Trophoblast cell (in vitro differentiated cells and primary cell): ENCODE results near the gene SFXN5.

ENCODE experiments used
- DNase-seq, 2 donors: peaks; one replicate each; pipeline ENCODE4 v3.0.0-alpha.2; 2016
- H2AFZ ChIP-seq: 2 replicates; pipeline ENCODE4 v1.6.1; 2013; ENCODE audit warnings: low read length, moderate library complexity, mild to moderate bottlenecking; ENCODE audit not compliant: insufficient read depth, poor library complexity
- H2AK5ac ChIP-seq: 2 replicates; pipeline ENCODE4 v1.6.1; 2013; ENCODE audit warnings: mild to moderate bottlenecking, low read length
- H2BK120ac ChIP-seq: 2 replicates; pipeline ENCODE4 v1.6.1; 2013; ENCODE audit warnings: low read length, mild to moderate bottlenecking, moderate library complexity; ENCODE audit not compliant: insufficient read depth, poor library complexity
- H2BK12ac ChIP-seq: 2 replicates; pipeline ENCODE4 v1.6.1; 2013; ENCODE audit warnings: mild to moderate bottlenecking, low read length, moderate library complexity
- H2BK5ac ChIP-seq: 2 replicates; pipeline ENCODE4 v1.6.1; 2013; ENCODE audit warnings: low read length, low read depth, moderate library complexity, mild to moderate bottlenecking; ENCODE audit not compliant: poor library complexity
- H3K14ac ChIP-seq: 2 replicates; pipeline ENCODE4 v1.6.1; 2013; ENCODE audit warnings: mild to moderate bottlenecking, low read length
- H3K18ac ChIP-seq: 2 replicates; pipeline ENCODE4 v1.6.1; 2013; ENCODE audit warnings: mild to moderate bottlenecking, low read length
- H3K23ac ChIP-seq: 2 replicates; pipeline ENCODE4 v1.6.1; 2013; ENCODE audit warnings: low read length
- H3K27ac ChIP-seq: 2 replicates; pipeline ENCODE4 v1.5.1; 2013; ENCODE audit warnings: low read depth, mild to moderate bottlenecking, inconsistent platforms, low read length, moderate library complexity
- H3K27me3 ChIP-seq: 2 replicates; pipeline ENCODE4 v1.6.1; 2013; ENCODE audit warnings: inconsistent platforms, mild to moderate bottlenecking, low read length, moderate library complexity; ENCODE audit not compliant: insufficient read depth
- H3K36me3 ChIP-seq, 2 experiments: 1 replicate in 1 of 2; 2 replicates in 1 of 2; pipeline ENCODE4 v1.6.1; 2013; ENCODE audit warnings: low read length in 2 of 2, mild to moderate bottlenecking in 2 of 2, moderate library complexity in 1 of 2; ENCODE audit not compliant: insufficient read depth in 2 of 2, control insufficient read depth in 1 of 2
- H3K4ac ChIP-seq: 2 replicates; pipeline ENCODE4 v1.6.1; 2013; ENCODE audit warnings: low read depth, mild to moderate bottlenecking, low read length, moderate library complexity
- H3K4me1 ChIP-seq, 2 experiments: 1 replicate in 1 of 2; 2 replicates in 1 of 2; pipeline ENCODE4 v1.6.1; 2013; ENCODE audit warnings: low read length in 2 of 2, mild to moderate bottlenecking in 2 of 2, moderate library complexity in 1 of 2; ENCODE audit not compliant: insufficient read depth in 2 of 2, control insufficient read depth in 1 of 2
- H3K4me2 ChIP-seq: 2 replicates; pipeline ENCODE4 v1.6.1; 2013; ENCODE audit warnings: inconsistent platforms, mild to moderate bottlenecking, low read length, moderate library complexity
- H3K4me3 ChIP-seq: 2 replicates; pipeline ENCODE4 v1.5.1; 2013; ENCODE audit warnings: mild to moderate bottlenecking, low read depth, low read length, inconsistent platforms
- H3K79me1 ChIP-seq: one replicate; pipeline ENCODE4 v1.6.1; 2013; ENCODE audit warnings: low read length
- H3K79me2 ChIP-seq: 2 replicates; pipeline ENCODE4 v1.6.1; 2013; ENCODE audit warnings: low read length, mild to moderate bottlenecking; ENCODE audit not compliant: control insufficient read depth, insufficient read depth, poor library complexity
- H3K9ac ChIP-seq: 2 replicates; pipeline ENCODE4 v1.6.1; 2013; ENCODE audit warnings: mild to moderate bottlenecking, low read length
- H3K9me3 ChIP-seq: 2 replicates; pipeline ENCODE4 v1.6.1; 2013; ENCODE audit warnings: low read depth, mild to moderate bottlenecking, control low read depth, inconsistent platforms, low read length; ENCODE audit not compliant: insufficient read depth
- H4K12ac ChIP-seq: 2 replicates; pipeline ENCODE4 v1.6.1; 2013; ENCODE audit warnings: low read depth, mild to moderate bottlenecking, low read length, moderate library complexity
- H4K8ac ChIP-seq: 2 replicates; pipeline ENCODE4 v1.6.1; 2013; ENCODE audit warnings: low read depth, mild to moderate bottlenecking, low read length, moderate library complexity
- H4K91ac ChIP-seq: one replicate; pipeline ENCODE4 v1.6.1; 2013; ENCODE audit warnings: low read depth, mild to moderate bottlenecking, low read length, moderate library complexity
- WGBS: extraction: QIAGEN DNeasy Blood & Tissue Kit; methylation state at CpG from one replicate; pipeline ENCODE4 v1.1.7; 2013; ENCODE audit warnings: missing lambda C conversion rate; ENCODE audit not compliant: insufficient read length, insufficient coverage; ENCODE audit errors: extremely low coverage; 5-methylcytosine and 5-hydroxymethylcytosine counted together

The SFXN5 gene

DNA sequence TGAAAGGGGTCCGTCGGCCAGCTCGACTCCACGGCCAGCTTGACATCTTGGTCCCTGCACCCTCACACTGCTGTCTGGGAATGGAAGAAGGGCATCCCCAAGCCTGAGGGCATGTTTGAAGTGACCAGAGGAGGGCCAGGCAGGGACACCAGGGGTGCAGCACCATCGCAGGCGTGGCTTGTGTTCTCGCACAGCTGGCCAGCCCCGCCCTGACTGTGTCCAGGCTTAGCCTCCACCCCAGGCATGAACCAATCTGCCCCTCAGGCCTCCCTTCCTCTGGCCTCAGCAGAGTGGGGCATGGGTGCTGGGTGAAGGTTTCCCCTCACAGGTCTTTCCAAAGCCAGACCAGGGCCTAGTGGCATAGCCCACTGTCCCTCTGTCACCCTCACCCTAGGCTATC lies 129.2 kb downstream of the SFXN5 start:
- Histone ChIP-seq H2BK120ac (no peak overlapping the region), H3K14ac (no peak overlapping the region), H2AFZ (no peak overlapping the region), H3K36me3 (peaks cover 0 to 2% of the 10 kb centered on the region in 2 experiments), H3K4me2 (no peak overlapping the region), H3K4ac (no peak overlapping the region), H3K27ac (no peak overlapping the region), H3K4me1 (peaks cover 4% of the 10 kb centered on the region in 2 experiments), H2BK5ac (no peak overlapping the region), H2BK12ac (no peak overlapping the region), H3K27me3 (no peaks in the 10 kb centered on the region), H4K91ac (no peak overlapping the region), H3K9me3 (peaks cover 2% of the 10 kb centered on the region), H4K12ac (no peak overlapping the region), H2AK5ac (no peak overlapping the region), H3K18ac (no peak overlapping the region), H3K4me3 (no peak overlapping the region), H4K8ac (no peak overlapping the region), H3K79me1 (no peaks in the 10 kb centered on the region), H3K79me2 (no peaks in the 10 kb centered on the region), H3K9ac (peak overlapping the region; percentile 14), H3K23ac (no peak overlapping the region)
- DNase-seq = no peak
- no CpG with 5 or more reads among the region's 8 CpGs for WGBS

DNA sequence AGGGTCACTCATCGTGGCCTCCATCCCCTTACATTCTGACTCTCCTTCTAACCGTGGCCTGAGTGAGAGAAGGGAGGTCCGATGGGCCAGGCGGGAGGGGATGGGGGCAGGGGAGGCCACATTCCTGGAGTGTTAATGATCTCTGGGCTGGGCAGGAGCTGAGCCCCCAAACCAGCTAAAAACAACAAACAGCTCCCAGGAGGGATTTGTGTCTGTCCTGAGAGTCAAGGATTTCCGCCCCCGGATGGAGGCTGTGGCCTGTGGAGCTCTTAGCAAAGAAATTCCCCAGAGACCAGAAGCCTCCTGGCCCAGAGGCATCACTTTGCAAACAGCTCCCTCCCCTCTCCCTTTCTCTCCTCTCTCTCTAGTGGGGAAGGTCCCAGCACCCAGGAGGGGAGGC lies 130.7 kb downstream of the SFXN5 start:
- Histone ChIP-seq H3K14ac (no peak overlapping the region), H3K27me3 (no peaks in the 10 kb centered on the region), H4K8ac (no peak overlapping the region), H4K12ac (no peak overlapping the region), H3K18ac (no peak overlapping the region), H2BK12ac (no peak overlapping the region), H3K4me1 (peaks cover 4 to 7% of the 10 kb centered on the region in 2 experiments), H3K9ac (no peak overlapping the region), H3K9me3 (no peaks in the 10 kb centered on the region), H3K23ac (no peak overlapping the region), H3K4me3 (no peak overlapping the region), H2BK120ac (no peak overlapping the region), H2BK5ac (no peak overlapping the region), H3K4me2 (no peak overlapping the region), H3K36me3 (peaks cover 0 to 2% of the 10 kb centered on the region in 2 experiments), H2AK5ac (no peak overlapping the region), H2AFZ (no peak overlapping the region), H3K27ac (no peak overlapping the region), H4K91ac (no peak overlapping the region), H3K79me2 (no peaks in the 10 kb centered on the region), H3K4ac (no peak overlapping the region), H3K79me1 (no peaks in the 10 kb centered on the region)
- no peak for DNase-seq
- WGBS = no CpG with 5 or more reads among the region's 6 CpGs

DNA sequence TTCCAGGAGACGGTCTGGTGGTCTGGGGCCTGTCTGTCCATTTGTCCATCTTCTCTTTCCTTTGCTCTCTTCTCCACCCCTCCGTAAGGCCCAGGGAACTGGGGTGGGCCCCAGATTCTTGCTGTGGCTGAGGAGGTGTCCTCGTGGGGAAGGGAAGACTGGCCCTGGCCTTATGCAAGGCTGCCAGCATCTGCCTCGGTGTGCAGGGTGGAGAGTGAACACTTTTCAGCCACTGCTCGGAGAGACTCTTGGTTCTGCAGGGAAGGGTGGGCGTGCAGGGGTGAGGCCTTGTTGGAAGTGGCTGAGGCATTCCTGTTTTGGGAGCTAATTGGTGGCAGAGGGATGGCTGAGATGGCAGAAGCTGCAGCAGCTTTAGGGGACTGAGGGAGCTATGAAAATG lies 131.2 kb downstream of the SFXN5 start:
- H2AFZ ChIP-seq = no peak overlapping the region
- H3K14ac ChIP-seq = no peak overlapping the region
- H3K4me3 ChIP-seq = no peak overlapping the region
- no peak overlapping the region for H3K27ac ChIP-seq
- H3K4me2 ChIP-seq = no peak overlapping the region
- H3K18ac ChIP-seq = no peak overlapping the region
- no peak overlapping the region for H3K4ac ChIP-seq
- no peak overlapping the region for H4K8ac ChIP-seq
- no peak overlapping the region for H3K9ac ChIP-seq
- WGBS = no CpG with 5 or more reads among the region's 6 CpGs
- no peak overlapping the region for H4K91ac ChIP-seq
- H2BK12ac ChIP-seq = no peak overlapping the region
- DNase-seq = no peak
- H3K79me2 ChIP-seq = no peaks in the 10 kb centered on the region
- H2BK120ac ChIP-seq = no peak overlapping the region
- no peaks in the 10 kb centered on the region for H3K79me1 ChIP-seq
- H4K12ac ChIP-seq = no peak overlapping the region
- H2BK5ac ChIP-seq = no peak overlapping the region
- H2AK5ac ChIP-seq = no peak overlapping the region
- no peak overlapping the region for H3K23ac ChIP-seq
- H3K9me3 ChIP-seq = no peaks in the 10 kb centered on the region
- peaks cover 0 to 2% of the 10 kb centered on the region in 2 experiments for H3K36me3 ChIP-seq
- H3K27me3 ChIP-seq = no peaks in the 10 kb centered on the region
- peaks cover 4 to 7% of the 10 kb centered on the region in 2 experiments for H3K4me1 ChIP-seq

DNA sequence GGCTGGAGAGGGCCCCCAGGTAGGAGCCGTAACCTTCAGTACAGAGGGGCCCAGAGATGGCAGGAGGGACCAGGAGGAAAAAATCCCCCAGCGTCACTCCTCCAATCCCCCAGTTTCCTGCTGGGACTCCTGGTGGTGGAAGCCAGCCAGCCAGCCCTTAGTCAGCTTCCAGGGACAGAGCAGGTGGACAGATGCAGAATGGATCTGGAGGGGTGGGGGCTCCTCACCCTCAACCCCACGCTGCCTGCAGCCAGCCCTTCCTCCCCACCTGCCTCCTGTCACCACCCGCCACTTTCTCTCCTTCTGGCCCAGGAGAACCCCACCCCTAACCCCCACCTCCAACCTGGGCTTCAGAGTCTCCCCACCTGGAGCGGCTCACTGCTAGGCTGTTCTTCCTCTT lies 133.1 kb downstream of the SFXN5 start:
- Histone ChIP-seq H3K4ac (no peak overlapping the region), H3K9me3 (no peaks in the 10 kb centered on the region), H3K27ac (no peak overlapping the region), H2AFZ (no peak overlapping the region), H4K12ac (no peak overlapping the region), H4K91ac (no peak overlapping the region), H3K79me1 (no peaks in the 10 kb centered on the region), H3K23ac (no peak overlapping the region), H3K4me2 (no peak overlapping the region), H3K79me2 (no peaks in the 10 kb centered on the region), H3K4me1 (peaks cover 4 to 13% of the 10 kb centered on the region in 2 experiments), H4K8ac (no peak overlapping the region), H2BK12ac (no peak overlapping the region), H3K9ac (no peak overlapping the region), H3K4me3 (no peak overlapping the region), H3K27me3 (no peaks in the 10 kb centered on the region), H3K36me3 (no peaks in the 10 kb centered on the region), H3K18ac (no peak overlapping the region), H2AK5ac (no peak overlapping the region), H2BK5ac (no peak overlapping the region), H2BK120ac (no peak overlapping the region), H3K14ac (no peak overlapping the region)
- DNase-seq = no peak
- WGBS = no CpG with 5 or more reads among the region's 5 CpGs
